GM12873 (cell line): ENCODE measurements around the gene KCNK4.

Source experiments
- TF ChIP-seq, protein P1 (sequence below): IDR thresholded peaks from 2 replicates; pipeline ENCODE4 v1.5.1; 2012; ENCODE audit warnings: low read depth, mild to moderate bottlenecking, moderate library complexity, low read length, control low read depth; ENCODE audit not compliant: insufficient read depth; ENCODE audit errors: missing control alignments

KCNK4 gene

DNA sequence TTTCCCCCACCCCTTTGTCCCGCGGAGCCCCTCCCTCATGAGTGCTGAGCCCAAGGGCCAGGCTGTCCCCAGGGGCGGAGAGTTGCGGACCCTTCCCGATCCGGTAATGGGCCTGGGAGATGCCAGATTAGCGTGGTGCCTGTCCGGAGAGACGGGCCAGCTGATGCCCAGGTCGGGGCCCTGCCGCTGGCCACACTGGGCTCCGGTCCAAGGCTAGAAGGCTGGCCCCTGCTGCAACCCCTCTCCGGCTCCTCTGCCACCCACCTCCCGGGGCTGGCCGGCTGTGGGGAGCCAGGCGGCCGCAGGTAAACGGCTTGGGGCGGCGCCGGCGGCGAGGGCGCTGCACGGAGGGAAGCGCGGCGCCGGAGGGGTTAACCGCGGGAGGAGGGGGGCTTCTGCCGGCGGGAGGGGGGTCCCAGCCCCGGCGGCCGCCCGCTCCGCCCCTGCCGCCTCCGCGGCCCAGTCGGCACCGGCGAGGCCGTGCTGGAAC lies at the start of gene KCNK4:
Gene KCNK4, plus strand, starts transcription at position 41 of the 490 bp plus-strand sequence. CDS start 1,717 bp downstream, outside the sequence.
- TF ChIP-seq, protein P1, sequence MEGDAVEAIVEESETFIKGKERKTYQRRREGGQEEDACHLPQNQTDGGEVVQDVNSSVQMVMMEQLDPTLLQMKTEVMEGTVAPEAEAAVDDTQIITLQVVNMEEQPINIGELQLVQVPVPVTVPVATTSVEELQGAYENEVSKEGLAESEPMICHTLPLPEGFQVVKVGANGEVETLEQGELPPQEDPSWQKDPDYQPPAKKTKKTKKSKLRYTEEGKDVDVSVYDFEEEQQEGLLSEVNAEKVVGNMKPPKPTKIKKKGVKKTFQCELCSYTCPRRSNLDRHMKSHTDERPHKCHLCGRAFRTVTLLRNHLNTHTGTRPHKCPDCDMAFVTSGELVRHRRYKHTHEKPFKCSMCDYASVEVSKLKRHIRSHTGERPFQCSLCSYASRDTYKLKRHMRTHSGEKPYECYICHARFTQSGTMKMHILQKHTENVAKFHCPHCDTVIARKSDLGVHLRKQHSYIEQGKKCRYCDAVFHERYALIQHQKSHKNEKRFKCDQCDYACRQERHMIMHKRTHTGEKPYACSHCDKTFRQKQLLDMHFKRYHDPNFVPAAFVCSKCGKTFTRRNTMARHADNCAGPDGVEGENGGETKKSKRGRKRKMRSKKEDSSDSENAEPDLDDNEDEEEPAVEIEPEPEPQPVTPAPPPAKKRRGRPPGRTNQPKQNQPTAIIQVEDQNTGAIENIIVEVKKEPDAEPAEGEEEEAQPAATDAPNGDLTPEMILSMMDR, result no peak

DNA sequence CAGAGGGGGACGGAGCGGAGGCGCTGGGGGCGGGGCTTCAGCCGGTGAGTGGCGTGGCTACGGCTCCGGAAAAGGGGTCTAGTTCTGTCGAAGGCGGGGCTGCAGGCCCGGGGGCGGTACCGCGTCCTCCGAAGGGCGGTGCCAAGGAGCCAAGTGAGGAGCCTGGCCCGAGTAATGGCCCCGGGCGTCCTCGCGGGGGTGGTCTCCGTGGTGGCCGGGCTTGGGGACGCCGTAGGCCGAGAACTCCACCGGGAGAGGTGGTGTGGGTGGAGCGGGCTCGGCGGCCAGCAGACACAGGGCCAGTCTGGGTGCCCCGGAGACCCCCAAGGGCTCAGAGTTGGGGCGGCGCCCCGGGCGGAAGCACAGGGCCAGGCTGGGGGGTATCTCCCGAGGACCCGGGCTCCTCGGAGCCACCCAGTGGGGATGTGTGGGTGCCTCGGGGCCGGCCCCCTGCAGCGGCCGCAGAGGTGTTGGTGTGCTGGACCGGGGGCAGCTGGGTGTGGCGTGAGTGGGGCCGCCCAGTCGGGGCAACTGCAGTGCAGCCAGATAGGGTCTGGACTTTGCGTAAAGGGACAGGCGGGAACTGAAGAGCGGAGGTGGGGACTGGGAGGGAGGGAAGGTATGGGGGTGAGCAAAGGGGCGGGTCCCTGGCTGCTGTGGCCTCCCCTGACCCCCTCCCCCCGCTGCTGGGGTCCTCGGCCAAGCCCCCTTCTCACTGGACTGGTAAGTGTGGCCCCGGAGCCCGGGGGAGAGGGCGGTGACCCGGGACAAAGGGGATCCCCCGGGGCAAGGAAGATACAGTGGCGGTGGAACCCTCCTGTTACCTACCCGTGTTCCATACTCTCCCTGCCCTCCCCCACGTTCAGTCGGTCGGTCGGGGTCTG lies 49.4 kb upstream of the KCNK4 start:
- TF ChIP-seq, protein P1, result peak; percentile 12

DNA sequence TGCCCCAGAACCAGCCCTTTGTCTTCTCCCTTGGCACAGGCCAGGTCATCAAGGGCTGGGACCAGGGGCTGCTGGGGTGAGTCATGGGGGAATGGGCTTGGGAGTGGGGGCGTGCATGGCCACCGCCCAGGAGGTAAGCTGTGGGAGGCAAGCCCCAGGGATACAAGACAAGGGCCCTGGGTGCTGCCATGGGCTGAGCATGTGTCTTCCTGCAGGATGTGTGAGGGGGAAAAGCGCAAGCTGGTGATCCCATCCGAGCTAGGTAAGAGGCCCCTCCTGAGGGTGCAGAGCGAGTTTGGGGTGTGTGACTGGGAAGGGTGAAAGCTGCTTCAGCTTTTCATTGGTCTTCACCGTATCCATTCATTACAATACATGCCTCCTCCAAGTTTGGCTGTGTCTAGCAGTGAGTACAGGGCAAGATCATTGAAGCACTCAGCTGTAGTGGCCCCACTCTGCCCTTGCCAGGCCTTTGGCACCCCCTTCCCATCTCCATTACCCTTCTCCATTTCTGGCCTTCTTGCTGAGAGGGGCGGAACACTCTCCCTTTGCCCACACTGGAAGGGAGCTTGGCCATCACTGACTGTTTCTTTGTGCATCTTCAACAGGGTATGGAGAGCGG lies 47.8 kb upstream of the KCNK4 start:
- TF ChIP-seq, protein P1, result no peak

DNA sequence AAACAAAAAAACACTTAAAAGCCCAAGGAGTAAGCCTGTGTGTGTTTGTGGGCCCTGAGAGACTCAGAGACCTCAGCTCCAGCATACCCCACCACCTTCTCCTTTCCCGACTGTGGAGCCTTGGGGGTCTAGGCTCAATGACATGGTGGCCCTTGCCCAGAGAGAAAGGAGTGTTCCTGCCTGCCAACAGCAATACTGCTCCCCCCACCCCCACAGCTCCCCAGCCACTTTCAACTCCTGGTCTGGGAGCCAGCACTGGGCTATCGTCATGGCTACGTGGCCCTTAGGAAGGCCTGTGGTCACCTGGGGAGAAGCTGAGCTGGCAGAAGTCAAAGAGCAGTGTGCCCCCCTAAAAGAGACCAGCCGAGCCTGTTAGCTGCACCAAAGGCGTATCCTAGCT lies 47.0 kb upstream of the KCNK4 start:
- TF ChIP-seq, protein P1, result no peak

DNA sequence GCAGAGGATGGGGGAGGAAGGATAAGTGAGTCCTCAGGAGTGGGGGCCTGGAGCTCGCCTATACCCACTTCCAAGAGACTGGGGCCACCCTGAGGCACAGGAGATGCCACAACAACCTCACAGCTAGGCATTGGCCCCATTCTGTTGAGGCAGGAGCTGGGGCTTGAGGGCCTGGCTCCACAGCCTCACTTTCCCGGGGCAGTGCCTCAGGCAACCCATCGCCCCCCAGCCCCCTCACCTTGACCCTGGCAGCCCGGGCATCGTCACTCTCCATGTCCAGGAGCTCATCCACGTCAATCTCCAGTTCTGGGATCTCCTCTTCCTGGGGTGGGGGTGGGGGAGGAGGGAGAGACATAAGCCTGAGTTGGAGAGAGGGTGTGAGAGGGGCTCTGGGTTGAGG lies 46.1 kb upstream of the KCNK4 start:
- TF ChIP-seq, protein P1, result no peak

DNA sequence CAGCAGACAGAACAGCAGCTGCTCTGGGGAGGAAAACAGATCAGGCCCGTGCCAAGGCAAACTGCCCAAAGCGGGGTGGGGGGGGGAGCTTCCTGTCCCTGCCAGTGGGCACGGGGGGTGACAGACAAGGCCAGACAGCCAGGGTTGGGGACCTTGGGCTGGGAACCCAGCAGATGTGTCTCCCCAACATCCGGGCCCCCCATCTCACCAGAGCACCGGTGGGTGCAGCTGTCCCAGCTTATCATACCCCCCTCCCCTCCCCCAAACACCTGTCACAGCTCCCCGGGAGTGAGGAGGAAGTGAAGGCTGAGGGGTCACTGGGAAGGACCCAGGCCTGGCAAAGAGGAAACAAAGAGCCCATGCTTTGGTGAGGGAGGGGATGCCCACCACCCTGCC lies 45.7 kb upstream of the KCNK4 start:
- TF ChIP-seq, protein P1, result no peak

DNA sequence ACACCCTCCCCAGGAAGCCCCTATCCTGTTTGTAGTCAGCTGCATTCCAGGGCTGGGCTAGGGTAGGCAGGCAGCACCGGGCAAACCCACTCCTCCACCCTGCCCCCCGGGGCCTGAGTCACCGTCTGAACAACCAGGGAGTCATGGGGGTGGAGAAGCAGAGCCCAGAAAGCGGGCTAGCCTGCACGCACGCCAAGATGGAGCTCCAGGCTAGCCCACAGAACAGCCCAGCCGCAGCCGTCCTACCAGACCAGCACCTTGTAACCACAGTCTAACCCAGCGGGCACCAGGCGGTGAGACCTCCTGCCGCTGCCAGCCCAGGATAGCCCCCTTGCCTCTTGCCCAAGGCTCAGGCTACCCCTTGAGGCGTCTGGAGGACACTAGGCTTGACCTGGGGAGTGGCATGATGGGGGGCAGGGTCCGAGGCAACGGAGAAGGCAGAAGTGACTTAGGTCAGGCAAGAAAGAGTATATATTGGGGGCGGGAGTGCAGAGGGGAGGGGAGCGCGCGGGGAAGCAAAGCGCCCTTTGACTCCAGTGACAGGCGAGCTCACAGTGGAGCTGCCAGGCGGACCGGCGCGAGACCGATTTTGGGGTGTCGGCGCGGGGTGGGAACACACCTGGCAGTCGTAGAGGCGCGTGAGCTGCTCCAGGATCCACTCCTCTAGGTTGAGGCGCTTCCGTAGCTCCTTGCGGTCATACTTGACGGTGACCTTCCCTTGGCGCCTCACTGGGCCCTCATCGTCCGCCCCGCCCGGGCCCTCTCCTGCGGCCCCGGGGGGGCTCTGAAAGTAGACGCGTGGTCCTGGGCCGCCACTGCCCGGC lies 45.1 kb upstream of the KCNK4 start:
- TF ChIP-seq, protein P1, result no peak
